ENCODE data around the gene CLCN1. TPM values are rescaled to one million over a fixed set of nuclear protein-coding genes. Genes with fewer than 3 reads are reported as not detected.

CLCN1 gene
- total and polyA plus RNA-seq, 2 donors (not counting 3 experiments of a cell fraction or from before 2014, with no cell fraction given), result not detected

GRCh38 chr7:143308632-143309031 lies 7.3 kb upstream of the CLCN1 start:
- no peak overlapping the region for H2AFZ ChIP-seq (ENCODE audit: low read depth, low read length)
- no peaks in the 10 kb centered on the region for H3K9me1 ChIP-seq (replicated peaks; ENCODE audit: control insufficient read depth, extremely low read depth, insufficient read depth, low read length)
- no peak for FAIRE-seq
- no peaks in the 10 kb centered on the region for H3K79me2 ChIP-seq (ENCODE audit: control insufficient read depth, insufficient read depth, low read length)
- ChIA-PET POLR2A (no interaction called here), CTCF (interaction anchor here (1.5 to 2.7 kb wide), 9 partner anchors 9 to 301 kb away, joined by 3 to 14 read pairs (median 6); no protein-coding TSS in a partner anchor)
- intact Hi-C loops (cut with micrococcal nuclease) (loop anchor here (2.0 to 5.0 kb wide), 2 partner anchors 54 to 108 kb away; partner anchors contain the start of gene FAM131B), dilution Hi-C loops (cut with MboI; ENCODE audit: extremely low pct_ligation_motif_present, low sequenced_read_pairs) (no loop called here)
- no TSS peak for BruUV-seq (replicated peaks)
- DNase-seq (ENCODE audit: low read depth, low spot score), result no peak
- H4K20me1 ChIP-seq (replicated peaks; ENCODE audit: control insufficient read depth, extremely low read depth, insufficient read depth, low read length), result no peaks in the 10 kb centered on the region
- no peak overlapping the region for H3K9ac ChIP-seq (replicated peaks; ENCODE audit: extremely low read depth, insufficient read depth, low read length)
- no peak overlapping the region for H3K4me3 ChIP-seq (replicated peaks in 1 of 3; ENCODE audit: insufficient read depth in 1 of 3, low read depth in 1 of 3, low read length in 3 of 3)
- peaks cover 19 to 20% of the 10 kb centered on the region in 2 experiments for H3K36me3 ChIP-seq (ENCODE audit: control insufficient read depth in 2 of 2, extremely low read depth in 1 of 2, insufficient read depth in 2 of 2, low read length in 2 of 2)
- H3K27ac ChIP-seq (ENCODE audit: insufficient read depth, low read depth, low read length), result no peak overlapping the region
- no peak overlapping the region for H3K4me2 ChIP-seq (ENCODE audit: insufficient read depth, low read length)
- no peaks in the 10 kb centered on the region for H3K9me3 ChIP-seq (replicated peaks; ENCODE audit: control insufficient read depth, insufficient read depth, low read length)
- TF ChIP-seq JUN (IDR thresholded peaks at IDR 0.05; ENCODE audit: borderline replicate concordance, insufficient read depth, insufficient read length, low read depth), result no peak
- H3K4me1 ChIP-seq (ENCODE audit: control insufficient read depth, extremely low read depth, insufficient read depth, low read length), result no peaks in the 10 kb centered on the region
- H3K27me3 ChIP-seq (ENCODE audit: control insufficient read depth in 2 of 2, insufficient read depth in 2 of 2, low read length in 2 of 2), result no peaks in the 10 kb centered on the region

DNA sequence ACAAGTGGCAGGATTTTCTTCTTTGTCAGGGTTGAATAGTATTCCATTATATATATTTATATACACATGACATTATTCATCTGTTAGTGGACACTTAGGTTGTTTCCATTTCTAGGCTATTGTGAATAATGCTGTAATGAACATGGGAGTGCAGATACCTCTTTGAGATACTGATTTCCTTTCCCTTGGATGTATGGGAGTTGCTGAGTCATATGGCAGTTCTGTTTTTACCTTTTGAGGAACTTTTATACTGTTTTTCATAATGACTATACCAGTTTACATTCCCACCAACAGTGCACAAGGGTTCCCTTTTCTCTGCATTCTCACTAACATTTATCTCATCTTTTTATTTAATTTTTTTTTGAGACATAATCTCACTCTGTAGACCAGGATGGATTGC lies 1.8 kb upstream of the CLCN1 start:
- Histone ChIP-seq H3K79me2 (ENCODE audit: control insufficient read depth, insufficient read depth, low read length) (no peaks in the 10 kb centered on the region), H4K20me1 (replicated peaks; ENCODE audit: control insufficient read depth, extremely low read depth, insufficient read depth, low read length) (no peaks in the 10 kb centered on the region), H3K9me3 (replicated peaks; ENCODE audit: control insufficient read depth, insufficient read depth, low read length) (no peaks in the 10 kb centered on the region), H3K27me3 (ENCODE audit: control insufficient read depth in 2 of 2, insufficient read depth in 2 of 2, low read length in 2 of 2) (peaks cover 0 to 1% of the 10 kb centered on the region in 2 experiments), H2AFZ (ENCODE audit: low read depth, low read length) (no peak overlapping the region), H3K27ac (ENCODE audit: insufficient read depth, low read depth, low read length) (no peak overlapping the region), H3K36me3 (ENCODE audit: control insufficient read depth in 2 of 2, extremely low read depth in 1 of 2, insufficient read depth in 2 of 2, low read length in 2 of 2) (no peaks in the 10 kb centered on the region), H3K9me1 (replicated peaks; ENCODE audit: control insufficient read depth, extremely low read depth, insufficient read depth, low read length) (no peaks in the 10 kb centered on the region), H3K4me3 (replicated peaks in 1 of 3; ENCODE audit: insufficient read depth in 1 of 3, low read depth in 1 of 3, low read length in 3 of 3) (no peak overlapping the region), H3K4me1 (ENCODE audit: control insufficient read depth, extremely low read depth, insufficient read depth, low read length) (no peaks in the 10 kb centered on the region), H3K4me2 (ENCODE audit: insufficient read depth, low read length) (no peak overlapping the region), H3K9ac (replicated peaks; ENCODE audit: extremely low read depth, insufficient read depth, low read length) (no peak overlapping the region)
- dilution Hi-C loops (cut with MboI; ENCODE audit: extremely low pct_ligation_motif_present, low sequenced_read_pairs) (no loop called here), intact Hi-C loops (cut with micrococcal nuclease) (no loop called here)
- FAIRE-seq (no peak), DNase-seq (ENCODE audit: low read depth, low spot score) (no peak)
- POLR2A ChIA-PET, result no interaction called here
- no peak for TF ChIP-seq POLR2AphosphoS5 (IDR thresholded peaks at IDR 0.05; ENCODE audit: insufficient read depth, low read depth, low read length)
- no peak for TF ChIP-seq EZH2 (IDR thresholded peaks at IDR 0.05; ENCODE audit: borderline replicate concordance, low read depth, low read length, severe bottlenecking)
- no peak for TF ChIP-seq MYC (IDR thresholded peaks at IDR 0.05; ENCODE audit: low read depth, low read length)
- no peak for TF ChIP-seq POLR2A (IDR thresholded peaks at IDR 0.05; ENCODE audit: low read depth, low read length)
- TF ChIP-seq JUN (IDR thresholded peaks at IDR 0.05; ENCODE audit: borderline replicate concordance, insufficient read depth, insufficient read length, low read depth), result no peak
- no peak for TF ChIP-seq FOS (IDR thresholded peaks at IDR 0.05; ENCODE audit: borderline replicate concordance, insufficient read depth, low read length)
- TF ChIP-seq, protein P1, sequence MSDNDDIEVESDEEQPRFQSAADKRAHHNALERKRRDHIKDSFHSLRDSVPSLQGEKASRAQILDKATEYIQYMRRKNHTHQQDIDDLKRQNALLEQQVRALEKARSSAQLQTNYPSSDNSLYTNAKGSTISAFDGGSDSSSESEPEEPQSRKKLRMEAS (IDR thresholded peaks at IDR 0.05; ENCODE audit: insufficient read depth, insufficient read length), result no peak
- TF ChIP-seq, protein P2, sequence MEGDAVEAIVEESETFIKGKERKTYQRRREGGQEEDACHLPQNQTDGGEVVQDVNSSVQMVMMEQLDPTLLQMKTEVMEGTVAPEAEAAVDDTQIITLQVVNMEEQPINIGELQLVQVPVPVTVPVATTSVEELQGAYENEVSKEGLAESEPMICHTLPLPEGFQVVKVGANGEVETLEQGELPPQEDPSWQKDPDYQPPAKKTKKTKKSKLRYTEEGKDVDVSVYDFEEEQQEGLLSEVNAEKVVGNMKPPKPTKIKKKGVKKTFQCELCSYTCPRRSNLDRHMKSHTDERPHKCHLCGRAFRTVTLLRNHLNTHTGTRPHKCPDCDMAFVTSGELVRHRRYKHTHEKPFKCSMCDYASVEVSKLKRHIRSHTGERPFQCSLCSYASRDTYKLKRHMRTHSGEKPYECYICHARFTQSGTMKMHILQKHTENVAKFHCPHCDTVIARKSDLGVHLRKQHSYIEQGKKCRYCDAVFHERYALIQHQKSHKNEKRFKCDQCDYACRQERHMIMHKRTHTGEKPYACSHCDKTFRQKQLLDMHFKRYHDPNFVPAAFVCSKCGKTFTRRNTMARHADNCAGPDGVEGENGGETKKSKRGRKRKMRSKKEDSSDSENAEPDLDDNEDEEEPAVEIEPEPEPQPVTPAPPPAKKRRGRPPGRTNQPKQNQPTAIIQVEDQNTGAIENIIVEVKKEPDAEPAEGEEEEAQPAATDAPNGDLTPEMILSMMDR (IDR thresholded peaks at IDR 0.05; ENCODE audit: extremely low read depth in 1 of 2, insufficient read depth in 1 of 2, low read depth in 1 of 2, low read length in 2 of 2), result no peak
- no peak for TF ChIP-seq GATA2 (IDR thresholded peaks at IDR 0.05; ENCODE audit: insufficient read depth, insufficient read length, low read depth, low read length)
- CTCF ChIA-PET, result no interaction called here
- no TSS peak for BruUV-seq (replicated peaks)
